GM18505 (cell line): ENCODE measurements around the gene EIF5B.
"Not testable (repeated sequence)": the region's sequence is repeated elsewhere in the genome, so short reads cannot be mapped to it uniquely, and the experiment has no call there.

ENCODE experiments used
- ATAC-seq: cut with Tn5 transposase; IDR thresholded peaks from one replicate; pipeline ENCODE4 v1.9.1; 2021; ENCODE audit not compliant: unreplicated experiment
- POLR2A ChIP-seq: IDR thresholded peaks from 4 replicates; pipeline ENCODE4 v1.6.1; 2011; ENCODE audit warnings: borderline replicate concordance; ENCODE audit not compliant: insufficient read depth, insufficient read length; ENCODE audit errors: extremely low read depth

Gene EIF5B

GRCh38 chr2:99340669-99341236 is 3.6 kb downstream of the EIF5B start:
- ATAC-seq = no peak
- TF ChIP-seq POLR2A = no peak

- no peak for TF ChIP-seq POLR2A
- no peak for ATAC-seq
Observed at GRCh38 chr2:99342536-99342935, 5.3 kb downstream of the EIF5B start.

- not testable (repeated sequence) for ATAC-seq
Observed at GRCh38 chr2:99345446-99345845, 8.3 kb downstream of the EIF5B start.

- TF ChIP-seq POLR2A = no peak
- no peak for ATAC-seq
Observed at GRCh38 chr2:99346218-99346617, 9.0 kb downstream of the EIF5B start.

- ATAC-seq = peak; percentile 50
- no peak for TF ChIP-seq POLR2A
Observed at GRCh38 chr2:99348173-99348572, 11.0 kb downstream of the EIF5B start.

- ATAC-seq = no peak
- TF ChIP-seq POLR2A = no peak
Observed at GRCh38 chr2:99350194-99350593, 13.0 kb downstream of the EIF5B start.

GRCh38 chr2:99354070-99354469 is 16.9 kb downstream of the EIF5B start:
- ATAC-seq = no peak

GRCh38 chr2:99354825-99355224 is 17.6 kb downstream of the EIF5B start:
- ATAC-seq = not testable (repeated sequence)

More at GRCh38 chr2:99354070-99354469, 16.9 kb downstream of the EIF5B start:
- TF ChIP-seq POLR2A = no peak

- ATAC-seq = no peak
Observed at GRCh38 chr2:99356853-99357252, 19.7 kb downstream of the EIF5B start.

GRCh38 chr2:99365661-99366060 is 28.5 kb downstream of the EIF5B start:
- no peak for TF ChIP-seq POLR2A
- ATAC-seq = no peak

More at GRCh38 chr2:99356853-99357252, 19.7 kb downstream of the EIF5B start:
- no peak for TF ChIP-seq POLR2A

- ATAC-seq = not testable (repeated sequence)
Observed at GRCh38 chr2:99368854-99369253, 31.7 kb downstream of the EIF5B start.

GRCh38 chr2:99373144-99373543 is 36.0 kb downstream of the EIF5B start:
- TF ChIP-seq POLR2A = no peak
- no peak for ATAC-seq

- no peak for ATAC-seq
- TF ChIP-seq POLR2A = no peak
Observed at GRCh38 chr2:99374747-99375146, 37.6 kb downstream of the EIF5B start.

GRCh38 chr2:99376254-99376864 is 39.2 kb downstream of the EIF5B start:
- ATAC-seq = no peak
- TF ChIP-seq POLR2A = no peak

GRCh38 chr2:99377879-99378278 is 40.7 kb downstream of the EIF5B start:
- TF ChIP-seq POLR2A = no peak
- ATAC-seq = no peak
